ENCODE measurements around the gene FBXW8. TPM values are rescaled to one million over a fixed set of nuclear protein-coding genes. Genes with fewer than 3 reads are reported as not detected.

Gene FBXW8
- total and polyA plus RNA-seq, 2 donors from 2014 or later, result 3.3 to 20.3 TPM

DNA sequence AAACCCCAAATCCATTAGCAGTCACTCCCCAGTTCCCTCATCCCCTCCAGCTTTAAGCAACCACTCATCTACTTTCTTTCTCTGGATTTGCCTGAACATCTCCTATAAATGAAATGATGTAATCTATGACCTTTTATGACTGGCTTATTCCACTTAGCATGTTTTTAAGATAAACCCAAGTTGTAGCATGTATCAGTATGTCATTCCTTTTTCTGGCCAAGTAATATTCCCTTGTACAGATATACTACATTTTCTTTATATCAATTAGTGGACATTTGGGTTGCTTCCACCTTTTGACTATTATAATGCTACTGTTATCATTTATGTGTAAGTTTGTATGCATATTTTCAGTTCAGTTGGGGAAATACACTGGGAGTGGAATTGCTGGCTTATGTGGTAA, 105.1 kb downstream of the FBXW8 start:
- H3K9me3 ChIP-seq (ENCODE audit: control insufficient read depth in 2 of 3, insufficient read depth in 1 of 3, low read length in 3 of 3), result peaks cover 0 to 2% (median 0%) of the 10 kb centered on the region in 3 donors
- DNase-seq (no peak), FAIRE-seq (no peak)
- no peak overlapping the region for H3K4me3 ChIP-seq (ENCODE audit: low read length in 3 of 3)
- H3K9ac ChIP-seq (ENCODE audit: low read length in 3 of 3), result no peak overlapping the region
- intact Hi-C loops (cut with DNase I), result no loop called here
- H3K36me3 ChIP-seq (ENCODE audit: control insufficient read depth in 2 of 3, insufficient read depth in 3 of 3, low read length in 3 of 3), result peaks cover 4 to 26% (median 10%) of the 10 kb centered on the region in 3 donors
- no peak for TF ChIP-seq CTCF (IDR thresholded peaks at IDR 0.05; ENCODE audit: borderline replicate concordance, extremely low read depth, insufficient read depth)
- H3K27me3 ChIP-seq (ENCODE audit: control insufficient read depth, insufficient read depth, low read length), result no peaks in the 10 kb centered on the region
- no peaks in the 10 kb centered on the region for H3K4me1 ChIP-seq (ENCODE audit: control insufficient read depth in 2 of 3, insufficient read depth in 2 of 3, low read depth in 1 of 3, low read length in 3 of 3)
- H3K27ac ChIP-seq (ENCODE audit: low read depth in 2 of 2, low read length in 2 of 2), result no peak overlapping the region

GRCh38 chr12:117017807-117018206, 107.1 kb downstream of the FBXW8 start:
- peaks cover 7 to 26% (median 10%) of the 10 kb centered on the region in 3 donors for H3K36me3 ChIP-seq (ENCODE audit: control insufficient read depth in 2 of 3, insufficient read depth in 3 of 3, low read length in 3 of 3)

DNA sequence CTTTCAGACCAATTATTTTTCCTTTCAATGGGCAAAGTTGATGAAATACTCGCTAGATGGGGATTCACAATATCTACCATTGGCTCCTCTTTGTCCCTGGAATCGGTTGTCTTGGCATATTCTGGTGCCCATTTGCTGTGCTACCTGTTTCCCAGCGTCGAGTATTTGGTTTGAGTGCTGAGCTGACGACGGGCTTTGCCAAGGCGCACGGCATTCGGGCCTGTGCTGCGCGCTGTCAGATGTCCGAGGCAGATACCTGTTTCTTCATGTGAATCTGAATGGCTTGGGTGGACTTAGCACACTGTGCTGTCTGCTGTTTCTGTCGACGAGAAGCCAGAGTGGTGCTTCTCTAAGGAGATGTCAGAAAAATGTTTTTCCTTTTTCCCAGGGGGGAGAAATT, 107.5 kb downstream of the FBXW8 start:
- TF ChIP-seq CTCF (IDR thresholded peaks at IDR 0.05; ENCODE audit: borderline replicate concordance, extremely low read depth, insufficient read depth), result no peak
- peaks cover 0 to 2% (median 0%) of the 10 kb centered on the region in 3 donors for H3K9me3 ChIP-seq (ENCODE audit: control insufficient read depth in 2 of 3, insufficient read depth in 1 of 3, low read length in 3 of 3)
- peaks cover 7 to 26% (median 10%) of the 10 kb centered on the region in 3 donors for H3K36me3 ChIP-seq (ENCODE audit: control insufficient read depth in 2 of 3, insufficient read depth in 3 of 3, low read length in 3 of 3)
- H3K27ac ChIP-seq (ENCODE audit: low read depth in 2 of 2, low read length in 2 of 2), result no peak overlapping the region
- FAIRE-seq, result no peak
- H3K4me3 ChIP-seq (ENCODE audit: low read length in 3 of 3), result no peak overlapping the region
- no peaks in the 10 kb centered on the region for H3K27me3 ChIP-seq (ENCODE audit: control insufficient read depth, insufficient read depth, low read length)
- H3K4me1 ChIP-seq (ENCODE audit: control insufficient read depth in 2 of 3, insufficient read depth in 2 of 3, low read depth in 1 of 3, low read length in 3 of 3), result no peaks in the 10 kb centered on the region
- H3K9ac ChIP-seq (ENCODE audit: low read length in 3 of 3), result no peak overlapping the region
- no peak for DNase-seq
- intact Hi-C loops (cut with DNase I), result no loop called here

More at GRCh38 chr12:117017807-117018206, 107.1 kb downstream of the FBXW8 start:
- FAIRE-seq (no peak), DNase-seq (no peak)
- intact Hi-C loops (cut with DNase I), result no loop called here
- Histone ChIP-seq H3K9ac (ENCODE audit: low read length in 3 of 3) (no peak overlapping the region), H3K4me1 (ENCODE audit: control insufficient read depth in 2 of 3, insufficient read depth in 2 of 3, low read depth in 1 of 3, low read length in 3 of 3) (no peaks in the 10 kb centered on the region), H3K9me3 (ENCODE audit: control insufficient read depth in 2 of 3, insufficient read depth in 1 of 3, low read length in 3 of 3) (peaks cover 0 to 2% (median 0%) of the 10 kb centered on the region in 3 donors), H3K27me3 (ENCODE audit: control insufficient read depth, insufficient read depth, low read length) (no peaks in the 10 kb centered on the region), H3K4me3 (ENCODE audit: low read length in 3 of 3) (no peak overlapping the region), H3K27ac (ENCODE audit: low read depth in 2 of 2, low read length in 2 of 2) (no peak overlapping the region)
- no peak for TF ChIP-seq CTCF (IDR thresholded peaks at IDR 0.05; ENCODE audit: borderline replicate concordance, extremely low read depth, insufficient read depth)

DNA sequence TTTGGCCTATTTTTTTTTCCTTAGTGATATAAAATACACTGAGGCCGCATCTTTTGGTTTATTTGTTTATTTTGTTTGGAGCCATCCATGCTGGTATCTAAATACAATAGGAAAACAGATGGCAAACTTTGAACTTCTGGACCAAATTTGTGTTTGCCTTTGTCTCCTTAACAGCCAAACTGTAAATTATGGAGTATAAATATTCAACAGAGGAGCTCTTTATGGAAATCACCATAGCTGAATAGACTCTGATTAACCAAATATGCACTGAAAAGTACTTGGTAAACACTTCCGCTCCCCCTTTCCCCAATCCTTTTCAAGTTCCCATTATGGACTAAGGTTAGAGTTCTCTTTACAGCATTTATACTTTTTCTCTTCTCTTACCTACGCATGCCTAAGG, 107.9 kb downstream of the FBXW8 start:
- DNase-seq, result no peak
- Histone ChIP-seq H3K36me3 (ENCODE audit: control insufficient read depth in 2 of 3, insufficient read depth in 3 of 3, low read length in 3 of 3) (peaks cover 7 to 26% (median 10%) of the 10 kb centered on the region in 3 donors), H3K4me3 (ENCODE audit: low read length in 3 of 3) (no peak overlapping the region), H3K27ac (ENCODE audit: low read depth in 2 of 2, low read length in 2 of 2) (no peak overlapping the region), H3K9me3 (ENCODE audit: control insufficient read depth in 2 of 3, insufficient read depth in 1 of 3, low read length in 3 of 3) (peaks cover 0 to 2% (median 0%) of the 10 kb centered on the region in 3 donors), H3K27me3 (ENCODE audit: control insufficient read depth, insufficient read depth, low read length) (no peaks in the 10 kb centered on the region), H3K4me1 (ENCODE audit: control insufficient read depth in 2 of 3, insufficient read depth in 2 of 3, low read depth in 1 of 3, low read length in 3 of 3) (no peaks in the 10 kb centered on the region), H3K9ac (ENCODE audit: low read length in 3 of 3) (no peak overlapping the region)
- intact Hi-C loops (cut with DNase I), result no loop called here
- TF ChIP-seq CTCF (IDR thresholded peaks at IDR 0.05; ENCODE audit: borderline replicate concordance, extremely low read depth, insufficient read depth), result no peak
- no peak for FAIRE-seq

All from kidney (tissue), 14 donors.